H1 (cell line): ENCODE data around the gene KCMF1. TPM values are rescaled to one million over a fixed set of nuclear protein-coding genes. Genes with fewer than 3 reads are reported as not detected.

Experiments used
- CTCF ChIA-PET: fragments of 300-600 bp; sonication (Branson Sonifier 250); formaldehyde crosslinking; loops from one replicate; lab custom pipeline; 2021; ENCODE audit not compliant: partially characterized antibody; lab: Charles Lee
- POLR2A ChIA-PET: fragments of 300-600 bp; sonication (Branson Sonifier 250); formaldehyde crosslinking; loops from one replicate; lab custom pipeline; 2021; ENCODE audit warnings: inconsistent platforms; ENCODE audit not compliant: partially characterized antibody; lab: Charles Lee
- DNase-seq, 2 experiments: peaks; one replicate each; pipeline versions ENCODE4 v3.0.0 to v3.0.0-alpha.2; 2010 to 2022; ENCODE audit warnings: low spot score in 2 of 2, low read depth in 1 of 2, mixed read lengths in 1 of 2
- FAIRE-seq: peaks from 2 replicates; lab custom pipeline; 2011; peaks lifted over from hg19 to GRCh38; lab: Jason Lieb, UNC
- H2AFZ ChIP-seq: 2 replicates; pipeline ENCODE4 v1.8.1; 2012; ENCODE audit warnings: low read length, inconsistent platforms
- H2AK5ac ChIP-seq: 2 replicates; pipeline ENCODE4 v1.6.1; 2013; ENCODE audit warnings: low read depth, low read length
- H2BK120ac ChIP-seq: replicated peaks from 2 replicates; pipeline ENCODE3; 2013; ENCODE audit warnings: low read depth, low read length, inconsistent platforms
- H2BK12ac ChIP-seq: 2 replicates; pipeline ENCODE4 v1.6.1; 2013; ENCODE audit warnings: low read depth, low read length
- H2BK15ac ChIP-seq: 2 replicates; pipeline ENCODE4 v1.6.1; 2013; ENCODE audit warnings: low read length
- H2BK20ac ChIP-seq: 2 replicates; pipeline ENCODE4 v1.6.1; 2013; ENCODE audit warnings: low read length
- H2BK5ac ChIP-seq: 2 replicates; pipeline ENCODE4 v1.6.1; 2013; ENCODE audit warnings: low read depth, low read length
- H3K14ac ChIP-seq: 2 replicates; pipeline ENCODE4 v1.6.1; 2013; ENCODE audit warnings: inconsistent platforms; ENCODE audit not compliant: insufficient read length
- H3K18ac ChIP-seq: 2 replicates; pipeline ENCODE4 v1.6.1; 2013; ENCODE audit warnings: low read length; ENCODE audit errors: extremely low read depth
- H3K23ac ChIP-seq: 2 replicates; pipeline ENCODE4 v1.6.1; 2013; ENCODE audit warnings: inconsistent platforms; ENCODE audit not compliant: insufficient read length
- H3K23me2 ChIP-seq: 2 replicates; pipeline ENCODE4 v1.6.1; 2013; ENCODE audit warnings: low read depth, low read length
- H3K27ac ChIP-seq: 2 replicates; pipeline ENCODE4 v1.6.1; 2011; ENCODE audit warnings: low read depth, low read length, inconsistent platforms
- H3K27me3 ChIP-seq, 4 experiments: replicated peaks in 1 of 4; 1 replicate in 1 of 4; 2 replicates in 3 of 4; pipeline versions ENCODE4 v1.6.1 to v1.8.1; 2011 to 2013; ENCODE audit warnings: low read length in 3 of 4, mild to moderate bottlenecking in 3 of 4, inconsistent platforms in 2 of 4, mixed read lengths in 2 of 4, moderate library complexity in 1 of 4; ENCODE audit not compliant: control insufficient read depth in 3 of 4, insufficient read depth in 3 of 4; ENCODE audit errors: extremely low read depth in 1 of 4
- H3K36me3 ChIP-seq, 4 experiments: 2 replicates each; pipeline versions ENCODE4 v1.6.1 to v1.8.1; 2011 to 2013; ENCODE audit warnings: mild to moderate bottlenecking in 4 of 4, low read length in 3 of 4, moderate library complexity in 2 of 4, control low read depth in 1 of 4, inconsistent platforms in 1 of 4; ENCODE audit not compliant: insufficient read depth in 4 of 4, control insufficient read depth in 2 of 4
- H3K4ac ChIP-seq: replicated peaks from 2 replicates; pipeline ENCODE3; 2013; ENCODE audit warnings: low read length, low read depth, mixed read lengths, inconsistent platforms; ENCODE audit not compliant: insufficient read length
- H3K4me1 ChIP-seq, 4 experiments: replicated peaks in 1 of 4; 1 replicate in 1 of 4; 2 replicates in 3 of 4; pipeline versions ENCODE4 v1.6.1 to v1.8.1; 2011 to 2013; ENCODE audit warnings: low read length in 3 of 4, inconsistent platforms in 2 of 4, mixed read lengths in 1 of 4; ENCODE audit not compliant: insufficient read depth in 4 of 4, control insufficient read depth in 3 of 4
- H3K4me2 ChIP-seq, 2 experiments: 2 replicates each; pipeline versions ENCODE4 v1.6.1 to v1.8.1; 2011 to 2013; ENCODE audit warnings: low read depth in 2 of 2, low read length in 2 of 2, control low read depth in 1 of 2, inconsistent platforms in 1 of 2, mild to moderate bottlenecking in 1 of 2; ENCODE audit not compliant: insufficient read depth in 1 of 2
- H3K4me3 ChIP-seq, 4 experiments: fragments of 200-600, 300-600 bp in 1 of 4; sonication (generic), shearing (Covaris generic), sonication (Bioruptor Twin) in 1 of 4; 2 replicates each; pipeline versions ENCODE4 v1.5.1 to v1.8.1; 2011 to 2016; ENCODE audit warnings: low read length in 4 of 4, low read depth in 3 of 4, control low read depth in 2 of 4, inconsistent platforms in 2 of 4, mild to moderate bottlenecking in 2 of 4, mixed read lengths in 1 of 4, moderate library complexity in 1 of 4; ENCODE audit not compliant: insufficient read depth in 2 of 4; ENCODE audit errors: extremely low read depth in 1 of 4
- H3K56ac ChIP-seq: replicated peaks from 2 replicates; pipeline ENCODE3; 2013; ENCODE audit warnings: low read depth, mild to moderate bottlenecking, mixed read lengths, low read length, inconsistent platforms; ENCODE audit not compliant: insufficient read length
- H3K79me1 ChIP-seq: 2 replicates; pipeline ENCODE4 v1.6.1; 2013; ENCODE audit warnings: low read depth, low read length, control low read depth
- H3K79me2 ChIP-seq, 2 experiments: 2 replicates each; pipeline versions ENCODE4 v1.6.1 to v1.8.1; 2012 to 2013; ENCODE audit warnings: low read length in 2 of 2, mild to moderate bottlenecking in 2 of 2, inconsistent platforms in 1 of 2; ENCODE audit not compliant: insufficient read depth in 2 of 2, control insufficient read depth in 1 of 2
- H3K9ac ChIP-seq, 4 experiments: replicated peaks in 1 of 4; 1 replicate in 1 of 4; 2 replicates in 3 of 4; pipeline versions ENCODE4 v1.6.1 to v1.8.1; 2011 to 2013; ENCODE audit warnings: low read depth in 3 of 4, low read length in 3 of 4, control low read depth in 2 of 4, mild to moderate bottlenecking in 2 of 4, moderate library complexity in 2 of 4, inconsistent platforms in 1 of 4; ENCODE audit errors: extremely low read depth in 1 of 4
- H3K9me3 ChIP-seq, 2 experiments: 2 replicates each; pipeline versions ENCODE4 v1.6.1 to v1.8.1; 2012 to 2013; ENCODE audit warnings: mild to moderate bottlenecking in 2 of 2, moderate library complexity in 2 of 2, control low read depth in 1 of 2, inconsistent platforms in 1 of 2, low read depth in 1 of 2, low read length in 1 of 2, mixed read lengths in 1 of 2; ENCODE audit not compliant: insufficient read depth in 2 of 2
- H4K20me1 ChIP-seq, 2 experiments: replicated peaks in 1 of 2; 2 replicates each; pipeline versions ENCODE3 to v1.8.1; 2011 to 2013; ENCODE audit warnings: inconsistent platforms in 2 of 2, low read length in 2 of 2, mild to moderate bottlenecking in 1 of 2; ENCODE audit not compliant: insufficient read depth in 2 of 2, control insufficient read depth in 1 of 2
- H4K5ac ChIP-seq: 2 replicates; pipeline ENCODE4 v1.6.1; 2013; ENCODE audit warnings: low read length, low read depth, mixed read lengths, inconsistent platforms; ENCODE audit not compliant: insufficient read length
- H4K8ac ChIP-seq: 2 replicates; pipeline ENCODE4 v1.8.0; 2013; ENCODE audit warnings: mild to moderate bottlenecking, moderate library complexity, low read length, inconsistent platforms; ENCODE audit not compliant: insufficient read depth; ENCODE audit errors: extremely low read depth
- H4K91ac ChIP-seq: replicated peaks from 2 replicates; pipeline ENCODE3; 2013; ENCODE audit warnings: low read length, mixed read lengths, inconsistent platforms; ENCODE audit not compliant: insufficient read length
- BRCA1 ChIP-seq: IDR thresholded peaks from 2 replicates; pipeline ENCODE4 v1.6.1; 2012; ENCODE audit warnings: low read depth, low read length, improper control_type of control experiment
- CBX5 ChIP-seq: fragments of 300-800, 300-1000 bp; sonication (generic); IDR thresholded peaks from 2 replicates; pipeline ENCODE4 v1.7.1; 2016; ENCODE audit warnings: antibody characterized with exemption, low read length, low read depth
- HDAC6 ChIP-seq: IDR thresholded peaks from one replicate; pipeline ENCODE4 v1.7.1; 2012; ENCODE audit warnings: low read depth, mild to moderate bottlenecking, inconsistent platforms, low read length, moderate library complexity
- NRF1 ChIP-seq: IDR thresholded peaks from 2 replicates; pipeline ENCODE4 v1.6.1; 2011; ENCODE audit warnings: mild to moderate bottlenecking, low read depth, low read length, improper control_type of control experiment
- PHF8 ChIP-seq: fragments of 200-600 bp; sonication (generic); conservative IDR thresholded peaks from 2 replicates; pipeline ENCODE4 v1.7.1; 2012; ENCODE audit warnings: low read depth, mild to moderate bottlenecking, inconsistent platforms, low read length, moderate library complexity
- POU5F1 ChIP-seq: IDR thresholded peaks from 2 replicates; pipeline ENCODE4 v1.6.1; 2011; ENCODE audit warnings: low read depth, mild to moderate bottlenecking, low read length, moderate library complexity
- RNF2 ChIP-seq: fragments of 200-900, 300-1000 bp; sonication (generic); IDR thresholded peaks from 2 replicates; pipeline ENCODE4 v1.7.1; 2016; ENCODE audit warnings: borderline replicate concordance, low read depth, mild to moderate bottlenecking, antibody characterized with exemption, low read length; ENCODE audit not compliant: poor library complexity, severe bottlenecking; ENCODE audit errors: missing control alignments
- SIRT6 ChIP-seq: IDR thresholded peaks from one replicate; pipeline ENCODE4 v1.7.1; 2012; ENCODE audit warnings: low read length, inconsistent platforms
- WGBS, 2 experiments: shearing (Covaris generic) in 1 of 2; methylation state at CpG; one replicate each; pipeline versions ENCODE4 v1.1.6 to v1.1.7; 2013 to 2015; ENCODE audit warnings: low lambda C conversion rate in 2 of 2, mixed read lengths in 2 of 2, inconsistent platforms in 1 of 2, low coverage in 1 of 2, missing lambda C conversion rate in 1 of 2; ENCODE audit not compliant: insufficient replicate concordance in 2 of 2, insufficient coverage in 1 of 2, insufficient read length in 1 of 2; ENCODE audit errors: extremely low coverage in 1 of 2, missing lambda C conversion rate in 1 of 2; 5-methylcytosine and 5-hydroxymethylcytosine counted together
- polyA plus RNA-seq, 7 experiments: library from polyadenylated mRNA; depleted of rRNA in 3 of 7; stranded (reverse) in 5 of 7; unstranded in 2 of 7; fragments of >200 nt in 5 of 7; fragments of 200-250 nt in 2 of 7; gene quantifications; 1 replicate in 5 of 7; 2 replicates in 1 of 7; 4 replicates in 1 of 7; pipeline versions ENCODE4 v1.2.1 to v1.2.3, GENCODE V29; 2011 to 2013; ENCODE audit warnings: missing spikeins in 2 of 7, mixed read lengths in 2 of 7
- total RNA-seq: library from RNA; stranded (reverse); fragmentation: NEBNext Ultra II Directional; extraction: Animal tissue kit (Norgen Biotek cat#: 25700); gene quantifications from 2 replicates; pipeline ENCODE4 v1.2.1, GENCODE V29; 2021
- TF ChIP-seq, protein P1 (sequence below): IDR thresholded peaks from 2 replicates; pipeline ENCODE4 v1.6.1; 2012; ENCODE audit warnings: inconsistent platforms
- TF ChIP-seq, protein P2 (sequence below): IDR thresholded peaks from 2 replicates; pipeline ENCODE4 v1.6.1; 2012; ENCODE audit warnings: low read length, inconsistent platforms

KCMF1 gene
- total and polyA plus RNA-seq, 2 of the 8 experiments (the other 6 are each of a cell fraction or from before 2014, with no cell fraction given), result 86.9 to 149 TPM

DNA sequence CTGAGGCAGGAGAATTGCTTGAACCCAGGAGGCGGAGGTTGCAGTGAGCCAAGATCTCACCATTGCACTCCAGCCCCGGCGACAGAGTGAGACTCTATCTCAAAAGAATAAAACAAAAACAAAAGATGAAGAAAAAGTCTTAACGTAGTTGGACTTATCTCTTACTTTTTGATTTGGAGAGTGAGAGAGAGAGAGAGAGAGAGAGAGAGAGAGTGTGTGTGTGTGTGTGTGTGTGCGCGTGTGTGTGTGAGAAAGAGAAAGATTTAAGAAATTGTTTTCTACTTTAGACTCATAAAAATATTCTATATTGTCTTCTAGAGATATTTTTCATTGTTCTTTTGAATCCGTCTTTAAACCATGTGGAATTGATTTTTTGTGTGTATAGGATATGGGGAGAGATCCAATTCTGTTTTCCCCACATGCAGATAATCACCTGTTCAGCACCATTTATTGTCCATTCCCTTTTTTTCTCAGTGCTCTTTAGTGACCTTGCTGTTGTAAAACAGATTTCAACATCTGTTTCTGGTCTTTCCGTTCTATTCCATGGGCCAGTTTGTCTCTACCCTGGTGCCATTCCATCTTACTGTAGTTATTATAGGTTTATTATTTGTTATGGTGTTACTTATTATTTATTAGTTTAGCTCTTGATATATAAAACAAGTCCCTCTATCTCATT is 53.5 kb downstream of the KCMF1 start:
- DNase-seq, result no peak
- peaks cover 3% of the 10 kb centered on the region for H3K79me1 ChIP-seq
- H3K56ac ChIP-seq, result no peak overlapping the region
- no peak overlapping the region for H2BK5ac ChIP-seq
- no peaks in the 10 kb centered on the region for H3K4me1 ChIP-seq
- no peak overlapping the region for H3K14ac ChIP-seq
- no peak overlapping the region for H2BK120ac ChIP-seq
- no peak overlapping the region for H4K5ac ChIP-seq
- no peak overlapping the region for H3K9ac ChIP-seq
- H4K91ac ChIP-seq, result no peak overlapping the region
- no peak overlapping the region for H2AK5ac ChIP-seq
- H3K23ac ChIP-seq, result no peak overlapping the region
- ChIA-PET CTCF (interaction anchor here (1.2 to 2.1 kb wide), 2 partner anchors 9 to 13 kb away, joined by 3 to 9 read pairs; no protein-coding TSS in a partner anchor), POLR2A (no interaction called here)
- peaks cover 0 to 7% of the 10 kb centered on the region in 2 experiments for H4K20me1 ChIP-seq
- no peaks in the 10 kb centered on the region for H3K27me3 ChIP-seq
- H3K27ac ChIP-seq, result no peak overlapping the region
- H3K18ac ChIP-seq, result no peak overlapping the region
- no peak overlapping the region for H2BK20ac ChIP-seq
- no peak overlapping the region for H4K8ac ChIP-seq
- no peak for FAIRE-seq
- no peaks in the 10 kb centered on the region for H3K23me2 ChIP-seq
- WGBS, 2 experiments, result 96% methylated on average over 8 of the region's 8 CpGs; no CpG with 5 or more reads in 1 of the 2 experiments
- no peak overlapping the region for H3K4ac ChIP-seq
- no peak overlapping the region for H2AFZ ChIP-seq
- H2BK12ac ChIP-seq, result no peak overlapping the region
- H3K4me3 ChIP-seq, result no peak overlapping the region
- no peak overlapping the region for H2BK15ac ChIP-seq
- H3K4me2 ChIP-seq, result no peak overlapping the region
- no peaks in the 10 kb centered on the region for H3K9me3 ChIP-seq
- H3K79me2 ChIP-seq, result peaks cover 16 to 81% of the 10 kb centered on the region in 2 experiments
- peaks cover 4 to 17% (median 6%) of the 10 kb centered on the region in 4 experiments; a peak in 3 of 8 replicates for H3K36me3 ChIP-seq
- TF ChIP-seq, protein P1, sequence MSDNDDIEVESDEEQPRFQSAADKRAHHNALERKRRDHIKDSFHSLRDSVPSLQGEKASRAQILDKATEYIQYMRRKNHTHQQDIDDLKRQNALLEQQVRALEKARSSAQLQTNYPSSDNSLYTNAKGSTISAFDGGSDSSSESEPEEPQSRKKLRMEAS, result no peak
- no peak for TF ChIP-seq NRF1
- TF ChIP-seq, protein P2, sequence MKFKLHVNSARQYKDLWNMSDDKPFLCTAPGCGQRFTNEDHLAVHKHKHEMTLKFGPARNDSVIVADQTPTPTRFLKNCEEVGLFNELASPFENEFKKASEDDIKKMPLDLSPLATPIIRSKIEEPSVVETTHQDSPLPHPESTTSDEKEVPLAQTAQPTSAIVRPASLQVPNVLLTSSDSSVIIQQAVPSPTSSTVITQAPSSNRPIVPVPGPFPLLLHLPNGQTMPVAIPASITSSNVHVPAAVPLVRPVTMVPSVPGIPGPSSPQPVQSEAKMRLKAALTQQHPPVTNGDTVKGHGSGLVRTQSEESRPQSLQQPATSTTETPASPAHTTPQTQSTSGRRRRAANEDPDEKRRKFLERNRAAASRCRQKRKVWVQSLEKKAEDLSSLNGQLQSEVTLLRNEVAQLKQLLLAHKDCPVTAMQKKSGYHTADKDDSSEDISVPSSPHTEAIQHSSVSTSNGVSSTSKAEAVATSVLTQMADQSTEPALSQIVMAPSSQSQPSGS, result no peak
- no peak for TF ChIP-seq RNF2
- no peak for TF ChIP-seq PHF8
- no peak for TF ChIP-seq BRCA1
- TF ChIP-seq POU5F1, result no peak
- no peak for TF ChIP-seq HDAC6
- no peak for TF ChIP-seq SIRT6
- TF ChIP-seq CBX5, result no peak
